K562 (cell line): ENCODE results near the gene MRPL3. TPM values are rescaled to one million over a fixed set of nuclear protein-coding genes. Genes with fewer than 3 reads are reported as not detected.

Source experiments
- ATAC-seq: fragments of 200-7000 bp; cut with Tn5 transposase; 3 replicates; pipeline ENCODE4 v1.9.1; 2020; ENCODE audit warnings: moderate library complexity
- BruUV-seq: library from RNA; stranded (reverse); fragments of 400-500 nt; replicated peaks from 2 replicates; lab custom pipeline; 2021; lab: Mats Ljungman, UMichigan
- CTCF ChIA-PET: fragments of 300-600 bp; formaldehyde crosslinking; extraction: SDS; loops from one replicate; lab custom pipeline; 2021; ENCODE audit warnings: low intra/inter-chr PET ratio; lab: Yijun Ruan, JAX
- POLR2A ChIA-PET: fragments of 300-600, 350-650 bp; sonication (Branson Sonifier 250); formaldehyde crosslinking; extraction: SDS; loops from one replicate; lab custom pipeline; 2021; ENCODE audit warnings: antibody characterized with exemption, inconsistent platforms; lab: Yijun Ruan, JAX
- DNase-seq, 4 experiments: peaks; one replicate each; pipeline versions ENCODE4 v3.0.0 to v3.0.0-alpha.2; 2011 to 2018; ENCODE audit warnings: low spot score in 3 of 4, mixed read lengths in 3 of 4; ENCODE audit errors: extremely low read depth in 1 of 4
- FAIRE-seq: peaks from 2 replicates; lab custom pipeline; 2011; peaks lifted over from hg19 to GRCh38; lab: Jason Lieb, UNC
- H2AFZ ChIP-seq: 2 replicates; pipeline ENCODE4 v1.6.0; 2011; ENCODE audit warnings: low read depth, low read length, control low read depth, inconsistent platforms
- H3K27ac ChIP-seq: fragments of 200-600 bp; 3 replicates; pipeline ENCODE4 v1.8.0; 2011; ENCODE audit warnings: low read depth, mild to moderate bottlenecking, control low read depth, inconsistent platforms, low read length, moderate library complexity, mixed read lengths; ENCODE audit errors: extremely low read depth
- H3K27me3 ChIP-seq, 2 experiments: fragments of 300-600 bp in 1 of 2; 2 replicates in 1 of 2; 3 replicates in 1 of 2; pipeline versions ENCODE4 v1.6.0 to v1.8.0; 2011; ENCODE audit warnings: inconsistent platforms in 2 of 2, low read length in 2 of 2, mild to moderate bottlenecking in 1 of 2, mixed read lengths in 1 of 2, moderate library complexity in 1 of 2; ENCODE audit not compliant: control insufficient read depth in 2 of 2, insufficient read depth in 2 of 2
- H3K36me3 ChIP-seq: fragments of 300-600 bp; 3 replicates; pipeline ENCODE4 v1.8.0; 2011; ENCODE audit warnings: mild to moderate bottlenecking, low read length, inconsistent platforms; ENCODE audit not compliant: control insufficient read depth, insufficient read depth
- H3K4me1 ChIP-seq, 2 experiments: fragments of 200-600 bp in 1 of 2; replicated peaks in 1 of 2; 2 replicates in 1 of 2; 3 replicates in 1 of 2; pipeline versions ENCODE4 v1.5.1 to v1.8.0; 2011; ENCODE audit warnings: inconsistent platforms in 2 of 2, low read length in 2 of 2, mild to moderate bottlenecking in 1 of 2, mixed read lengths in 1 of 2, moderate library complexity in 1 of 2; ENCODE audit not compliant: control insufficient read depth in 2 of 2, insufficient read depth in 2 of 2
- H3K4me2 ChIP-seq: 2 replicates; pipeline ENCODE4 v1.6.1; 2011; ENCODE audit warnings: low read length, control low read depth, inconsistent platforms, mixed read lengths; ENCODE audit not compliant: insufficient read depth
- H3K4me3 ChIP-seq: fragments of 200-600 bp; sonication (generic), shearing (Covaris generic); 2 replicates; pipeline ENCODE4 v1.5.1; 2016; ENCODE audit warnings: control low read depth, inconsistent platforms
- H3K79me2 ChIP-seq: fragments of 200-600 bp; 3 replicates; pipeline ENCODE4 v1.8.0; 2011; ENCODE audit warnings: low read length, inconsistent platforms; ENCODE audit not compliant: control insufficient read depth, insufficient read depth
- H3K9ac ChIP-seq, 2 experiments: 2 replicates each; pipeline versions ENCODE4 v1.6.0 to v1.6.1; 2011; ENCODE audit warnings: low read depth in 2 of 2, low read length in 2 of 2, control low read depth in 1 of 2, inconsistent platforms in 1 of 2, mild to moderate bottlenecking in 1 of 2, mixed read lengths in 1 of 2; ENCODE audit not compliant: insufficient read depth in 1 of 2
- H3K9me1 ChIP-seq: one replicate; pipeline ENCODE4 v1.6.0; 2011; ENCODE audit warnings: inconsistent platforms, mild to moderate bottlenecking, low read length, moderate library complexity; ENCODE audit not compliant: control insufficient read depth, insufficient read depth
- H3K9me3 ChIP-seq: replicated peaks from 2 replicates; pipeline ENCODE4 v1.5.1; 2011; ENCODE audit warnings: low read depth, low read length, inconsistent platforms; ENCODE audit not compliant: control insufficient read depth, insufficient read depth
- H4K20me1 ChIP-seq: replicated peaks from 2 replicates; pipeline ENCODE4 v1.6.1; 2011; ENCODE audit warnings: low read length, inconsistent platforms, mixed read lengths; ENCODE audit not compliant: control insufficient read depth, insufficient read depth
- E2F3 ChIP-seq: fragments of 250-450 bp; sonication (Bioruptor Pico); IDR thresholded peaks from 2 replicates; pipeline ENCODE4 v1.4.0; 2020; ENCODE audit warnings: mild to moderate bottlenecking
- HNRNPLL ChIP-seq: fragments of 200-400 bp; formaldehyde crosslinking; IDR thresholded peaks from 2 replicates; pipeline ENCODE4 v1.6.1; 2017; ENCODE audit warnings: low read length, low read depth, mild to moderate bottlenecking; ENCODE audit not compliant: poor library complexity, severe bottlenecking
- MCM5 ChIP-seq: fragments of 450-650 bp; IDR thresholded peaks from 2 replicates; pipeline ENCODE4 v1.6.1; 2016; ENCODE audit warnings: low read depth
- NFRKB ChIP-seq: fragments of 450-650 bp; IDR thresholded peaks from 2 replicates; pipeline ENCODE4 v1.6.1; 2016; ENCODE audit warnings: low read depth
- RBBP5 ChIP-seq: fragments of 200-600 bp; sonication (generic); IDR thresholded peaks from 2 replicates; pipeline ENCODE4 v1.6.1; 2012; ENCODE audit warnings: borderline replicate concordance, mild to moderate bottlenecking, low read length, control low read depth, inconsistent platforms; ENCODE audit not compliant: insufficient read depth, poor library complexity, severe bottlenecking
- ZBTB11 ChIP-seq, 3 experiments: fragments of 200-800 bp in 1 of 3; fragments of 250-450 bp in 1 of 3; fragments of 450-650 bp in 1 of 3; sonication (Bioruptor Pico) in 1 of 3; sonication (Bioruptor generic) in 1 of 3; formaldehyde crosslinking in 1 of 3; IDR thresholded peaks; 2 replicates each; pipeline versions ENCODE4 v1.6.1 to v1.8.0; 2016 to 2022; ENCODE audit warnings: mild to moderate bottlenecking in 2 of 3, missing genetic modification characterization in 2 of 3, missing compliant biosample characterization in 1 of 3, moderate library complexity in 1 of 3
- in situ Hi-C: fragments of 300-500 bp; cut with MboI; formaldehyde crosslinking; loops from 4 replicates; pipeline ENCODE4 v1.15.0; 2018; ENCODE audit warnings: inconsistent platforms, mixed read lengths
- intact Hi-C: fragments of 100-400 bp; cut with micrococcal nuclease; formaldehyde crosslinking; loops from 2 replicates; pipeline ENCODE4 v1.14.2; 2022
- polyA plus RNA-seq, 8 experiments: library from polyadenylated mRNA; depleted of rRNA in 4 of 8; stranded (reverse) in 5 of 8; unstranded in 3 of 8; fragments of >200 nt; fragmentation: Nextera tagmentation in 2 of 8; fragmentation: Illumina TruSeq in 1 of 8; extraction: Ambion mirVana in 2 of 8; extraction: Trizol in 1 of 8; gene quantifications; 2 replicates each; pipeline versions ENCODE4 v1.2.1 to v1.2.3, GENCODE V29; 2011 to 2014; ENCODE audit warnings: inconsistent platforms in 1 of 8, missing spikeins in 1 of 8
- total RNA-seq, 7 experiments: library from RNA; depleted of rRNA in 6 of 7; stranded (reverse); fragments of >200 nt in 6 of 7; fragmentation: Illumina TruSeq in 2 of 7; extraction: Trizol in 2 of 7; gene quantifications; 2 replicates each; pipeline versions ENCODE4 v1.2.1 to v1.2.3, GENCODE V29; 2011 to 2021; ENCODE audit warnings: low replicate concordance in 1 of 7
- TF ChIP-seq, protein P1 (sequence below): fragments of 450-650 bp; IDR thresholded peaks from 2 replicates; pipeline ENCODE4 v1.6.1; 2016; ENCODE audit warnings: antibody characterized with exemption

Gene MRPL3
- total and polyA plus RNA-seq, 9 of the 15 experiments (the other 6 are each of a cell fraction or from before 2014, with no cell fraction given), result 81.7 to 340 (median 190) TPM

- intact Hi-C loops (no loop called here), in situ Hi-C loops (no loop called here)
- H3K4me2 ChIP-seq, result peak overlapping the region; percentile 94
- no peak overlapping the region; the same call in 2 of the 3 replicates for H3K27ac ChIP-seq
- no peak for FAIRE-seq
- peaks cover 30% of the 10 kb centered on the region for H3K36me3 ChIP-seq
- no peaks in the 10 kb centered on the region for H3K4me1 ChIP-seq
- ChIA-PET CTCF (no interaction called here), POLR2A (no interaction called here)
- BruUV-seq, result TSS peak; percentile 88
- H3K27me3 ChIP-seq, result peaks cover 0 to 6% of the 10 kb centered on the region in 2 experiments; a peak in 2 of 5 replicates
- peak in 1 of 4 experiments; percentile 1 for DNase-seq
- peak overlapping the region in 1 of 2 experiments; percentile 99; a peak in 1 of 4 replicates for H3K9ac ChIP-seq
- H3K79me2 ChIP-seq, result peaks cover 47% of the 10 kb centered on the region
- no peaks in the 10 kb centered on the region for H4K20me1 ChIP-seq
- peak overlapping the region; percentile 97 for H2AFZ ChIP-seq
- H3K9me1 ChIP-seq, result no peaks in the 10 kb centered on the region
- peak overlapping the region; percentile 98 for H3K4me3 ChIP-seq
- H3K9me3 ChIP-seq, result no peaks in the 10 kb centered on the region
- ATAC-seq, result no peak
- peak in 1 of 3 experiments; percentile 88; a peak in 1 of 6 replicates for TF ChIP-seq ZBTB11 (CRISPR knock-in tag; IDR thresholded peaks at IDR 0.05)
- TF ChIP-seq MCM5, result no peak
- TF ChIP-seq E2F3 (CRISPR knock-in tag), result no peak
- TF ChIP-seq, protein P1, sequence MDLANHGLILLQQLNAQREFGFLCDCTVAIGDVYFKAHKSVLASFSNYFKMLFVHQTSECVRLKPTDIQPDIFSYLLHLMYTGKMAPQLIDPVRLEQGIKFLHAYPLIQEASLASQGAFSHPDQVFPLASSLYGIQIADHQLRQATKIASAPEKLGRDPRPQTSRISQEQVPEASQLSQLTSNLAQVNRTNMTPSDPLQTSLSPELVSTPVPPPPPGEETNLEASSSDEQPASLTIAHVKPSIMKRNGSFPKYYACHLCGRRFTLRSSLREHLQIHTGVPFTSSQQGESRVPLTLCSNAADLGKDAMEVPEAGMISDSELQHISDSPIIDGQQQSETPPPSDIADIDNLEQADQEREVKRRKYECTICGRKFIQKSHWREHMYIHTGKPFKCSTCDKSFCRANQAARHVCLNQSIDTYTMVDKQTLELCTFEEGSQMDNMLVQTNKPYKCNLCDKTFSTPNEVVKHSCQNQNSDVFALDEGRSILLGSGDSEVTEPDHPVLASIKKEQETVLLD, result no peak
- TF ChIP-seq HNRNPLL, result no peak
- no peak for TF ChIP-seq NFRKB
- TF ChIP-seq RBBP5, result no peak
- TF ChIP-seq, all 486 proteins: peak for 1
Measured at GRCh38 chr3:131503320-131503635, 507 bp upstream of the MRPL3 start.
